ENCODE data around the gene COL6A3. TPM values are rescaled to one million over a fixed set of nuclear protein-coding genes. Genes with fewer than 3 reads are reported as not detected.

Gene COL6A3
- polyA plus RNA-seq, 1 donor (not counting 4 experiments of a cell fraction or from before 2014, with no cell fraction given), result not detected

DNA sequence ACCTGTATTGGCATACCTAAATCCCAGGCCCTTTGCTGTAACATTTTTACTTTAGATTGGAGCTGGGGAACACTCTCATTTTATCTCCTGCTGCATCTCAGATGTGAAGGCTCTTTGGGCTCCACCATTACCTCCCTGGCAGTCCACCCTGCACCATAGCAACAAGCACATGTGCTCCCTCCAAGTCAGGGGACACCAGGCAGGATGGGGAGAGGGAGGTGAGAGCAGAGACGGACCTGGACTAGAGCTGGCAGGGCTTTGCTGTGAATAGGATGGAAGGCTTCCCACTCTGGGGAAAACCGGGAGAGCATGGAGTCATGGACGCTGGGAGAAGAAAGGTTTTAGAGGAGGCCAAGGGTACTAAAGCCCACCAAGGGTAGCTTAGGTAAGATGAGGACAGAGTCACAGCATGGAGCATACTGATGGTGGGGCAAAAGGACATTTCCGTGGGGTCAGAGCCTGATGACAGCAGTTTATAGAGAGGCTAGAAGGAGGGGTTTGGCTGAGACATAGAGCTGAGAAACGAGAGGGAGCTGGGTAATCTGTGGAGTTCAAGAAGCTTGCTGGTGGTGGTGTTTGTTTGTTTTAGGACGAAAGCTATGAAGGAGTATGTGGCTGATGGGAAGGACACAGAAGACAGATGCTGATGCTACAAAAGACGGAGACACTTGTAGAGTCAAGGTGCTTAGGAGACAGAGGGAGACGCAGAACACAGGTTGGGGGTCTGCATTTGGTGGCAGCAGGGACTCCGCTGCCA lies 134.8 kb downstream of the COL6A3 start:
- DNase-seq (ENCODE audit: low read depth, low spot score) (no peak), FAIRE-seq (no peak)
- no peaks in the 10 kb centered on the region for H4K20me1 ChIP-seq (ENCODE audit: control insufficient read depth, extremely low read depth, insufficient read depth, low read length)
- peaks cover 5% of the 10 kb centered on the region for H3K27me3 ChIP-seq (ENCODE audit: control insufficient read depth, extremely low read depth, insufficient read depth, low read length)
- dilution Hi-C loops (cut with MboI; ENCODE audit: extremely low pct_ligation_motif_present, low sequenced_read_pairs), result no loop called here
- H3K79me2 ChIP-seq (ENCODE audit: control insufficient read depth, insufficient read depth, low read length), result no peaks in the 10 kb centered on the region
- no peak overlapping the region for H2AFZ ChIP-seq (ENCODE audit: control insufficient read depth, low read length)
- H3K36me3 ChIP-seq (ENCODE audit: control insufficient read depth in 2 of 2, extremely low read depth in 1 of 2, insufficient read depth in 2 of 2, low read length in 2 of 2), result no peaks in the 10 kb centered on the region
- H3K9me3 ChIP-seq (ENCODE audit: control insufficient read depth, low read depth, low read length), result no peaks in the 10 kb centered on the region
- H3K4me1 ChIP-seq (ENCODE audit: control insufficient read depth, extremely low read depth, insufficient read depth, low read length), result no peaks in the 10 kb centered on the region
- no peak overlapping the region for H3K4me2 ChIP-seq (ENCODE audit: control insufficient read depth, extremely low read depth, insufficient read depth, low read depth, low read length)
- TF ChIP-seq EZH2 (IDR thresholded peaks at IDR 0.05; ENCODE audit: low read length), result no peak
- TF ChIP-seq, protein P1, sequence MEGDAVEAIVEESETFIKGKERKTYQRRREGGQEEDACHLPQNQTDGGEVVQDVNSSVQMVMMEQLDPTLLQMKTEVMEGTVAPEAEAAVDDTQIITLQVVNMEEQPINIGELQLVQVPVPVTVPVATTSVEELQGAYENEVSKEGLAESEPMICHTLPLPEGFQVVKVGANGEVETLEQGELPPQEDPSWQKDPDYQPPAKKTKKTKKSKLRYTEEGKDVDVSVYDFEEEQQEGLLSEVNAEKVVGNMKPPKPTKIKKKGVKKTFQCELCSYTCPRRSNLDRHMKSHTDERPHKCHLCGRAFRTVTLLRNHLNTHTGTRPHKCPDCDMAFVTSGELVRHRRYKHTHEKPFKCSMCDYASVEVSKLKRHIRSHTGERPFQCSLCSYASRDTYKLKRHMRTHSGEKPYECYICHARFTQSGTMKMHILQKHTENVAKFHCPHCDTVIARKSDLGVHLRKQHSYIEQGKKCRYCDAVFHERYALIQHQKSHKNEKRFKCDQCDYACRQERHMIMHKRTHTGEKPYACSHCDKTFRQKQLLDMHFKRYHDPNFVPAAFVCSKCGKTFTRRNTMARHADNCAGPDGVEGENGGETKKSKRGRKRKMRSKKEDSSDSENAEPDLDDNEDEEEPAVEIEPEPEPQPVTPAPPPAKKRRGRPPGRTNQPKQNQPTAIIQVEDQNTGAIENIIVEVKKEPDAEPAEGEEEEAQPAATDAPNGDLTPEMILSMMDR (optimal IDR thresholded peaks at IDR 0.05 in 1 of 3, IDR thresholded peaks at IDR 0.05 in 1 of 3, conservative IDR thresholded peaks at IDR 0.05 in 1 of 3; ENCODE audit: extremely low read depth in 1 of 3, insufficient read depth in 2 of 3, low read length in 3 of 3), result no peak
- H3K9ac ChIP-seq (ENCODE audit: control insufficient read depth, extremely low read depth, insufficient read depth, low read length), result no peak overlapping the region
- H3K4me3 ChIP-seq (ENCODE audit: control insufficient read depth in 2 of 3, extremely low read depth in 1 of 3, insufficient read depth in 2 of 3, low read depth in 1 of 3, low read length in 3 of 3), result no peak overlapping the region
- H3K9me1 ChIP-seq (ENCODE audit: control insufficient read depth, extremely low read depth, insufficient read depth, low read length), result no peaks in the 10 kb centered on the region
- no peak overlapping the region for H3K27ac ChIP-seq (ENCODE audit: control insufficient read depth, insufficient read depth, low read length)

DNA sequence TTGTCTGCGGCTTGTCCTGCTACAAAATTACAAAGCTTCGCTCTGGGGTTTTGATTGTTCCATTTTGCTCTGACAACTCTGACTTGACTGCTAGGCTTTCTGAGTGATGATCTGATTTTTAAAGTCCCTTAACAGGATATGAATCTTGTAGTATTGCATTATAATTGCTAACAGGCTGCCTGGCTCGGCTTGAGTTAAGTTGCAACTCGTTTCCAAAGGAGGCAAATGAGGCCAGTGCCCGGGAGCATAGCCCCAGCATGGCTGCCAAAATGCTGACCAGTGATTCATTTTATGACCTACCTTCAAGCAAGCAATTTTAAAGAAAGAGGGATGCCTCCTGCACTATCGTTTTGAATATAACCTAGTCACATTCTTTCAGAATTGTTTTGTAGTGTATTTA lies 135.4 kb downstream of the COL6A3 start:
- Histone ChIP-seq H3K4me2 (ENCODE audit: control insufficient read depth, extremely low read depth, insufficient read depth, low read depth, low read length) (no peak overlapping the region), H3K4me3 (ENCODE audit: control insufficient read depth in 2 of 3, extremely low read depth in 1 of 3, insufficient read depth in 2 of 3, low read depth in 1 of 3, low read length in 3 of 3) (no peak overlapping the region), H3K36me3 (ENCODE audit: control insufficient read depth in 2 of 2, extremely low read depth in 1 of 2, insufficient read depth in 2 of 2, low read length in 2 of 2) (no peaks in the 10 kb centered on the region), H3K4me1 (ENCODE audit: control insufficient read depth, extremely low read depth, insufficient read depth, low read length) (no peaks in the 10 kb centered on the region), H3K79me2 (ENCODE audit: control insufficient read depth, insufficient read depth, low read length) (no peaks in the 10 kb centered on the region), H4K20me1 (ENCODE audit: control insufficient read depth, extremely low read depth, insufficient read depth, low read length) (no peaks in the 10 kb centered on the region), H2AFZ (ENCODE audit: control insufficient read depth, low read length) (no peak overlapping the region), H3K27ac (ENCODE audit: control insufficient read depth, insufficient read depth, low read length) (no peak overlapping the region), H3K9ac (ENCODE audit: control insufficient read depth, extremely low read depth, insufficient read depth, low read length) (no peak overlapping the region), H3K9me3 (ENCODE audit: control insufficient read depth, low read depth, low read length) (no peaks in the 10 kb centered on the region), H3K9me1 (ENCODE audit: control insufficient read depth, extremely low read depth, insufficient read depth, low read length) (no peaks in the 10 kb centered on the region), H3K27me3 (ENCODE audit: control insufficient read depth, extremely low read depth, insufficient read depth, low read length) (peaks cover 5% of the 10 kb centered on the region)
- TF ChIP-seq, protein P1 (optimal IDR thresholded peaks at IDR 0.05 in 1 of 3, IDR thresholded peaks at IDR 0.05 in 1 of 3, conservative IDR thresholded peaks at IDR 0.05 in 1 of 3; ENCODE audit: extremely low read depth in 1 of 3, insufficient read depth in 2 of 3, low read length in 3 of 3), result no peak
- TF ChIP-seq EZH2 (IDR thresholded peaks at IDR 0.05; ENCODE audit: low read length), result no peak
- dilution Hi-C loops (cut with MboI; ENCODE audit: extremely low pct_ligation_motif_present, low sequenced_read_pairs), result no loop called here
- no peak for FAIRE-seq
- no peak for DNase-seq (ENCODE audit: low read depth, low spot score)
